ENCODE measurements around the gene ZNF681. TPM values are rescaled to one million over a fixed set of nuclear protein-coding genes. Genes with fewer than 3 reads are reported as not detected.

The ZNF681 gene
- 1 to 10 TPM; 2.1 to 5.4 (median 3.3) TPM for total RNA-seq
- long read RNA-seq, donor 1, full-length matches to known transcripts: 1 of 2 reads
- long read RNA-seq, donor 1, partial matches to known transcripts: 0 of 2 reads
- long read RNA-seq, donor 1, other reads (novel, unspliced or antisense): 1 of 2 reads
- long read RNA-seq, donor 2, partial matches to known transcripts: 0 of 1 reads
- long read RNA-seq, donor 2, other reads (novel, unspliced or antisense): 1 of 1 reads

- Histone ChIP-seq H3K36me3 (ENCODE audit: low read depth) (no peaks in the 10 kb centered on the region), H3K9me3 (peaks cover under 1% of the 10 kb centered on the region), H3K4me1 (ENCODE audit: low read depth) (peaks cover 5% of the 10 kb centered on the region), H3K4me3 (peak within 1 kb of the TSS; percentile 25)
- ATAC-seq (peak; percentile 88), DNase-seq (peak; percentile 89 to 92 (median 92))
- no peak for TF ChIP-seq CTCF (IDR thresholded peaks at IDR 0.05)
- intact Hi-C loops (cut with DNase I, micrococcal nuclease): no loop called here
Measured at GRCh38 chr19:23758187-23759074, at the start of gene ZNF681. Gene ZNF681 (minus strand): TSS chr19:23758891. CDS start chr19:23758749, 142 bp downstream.

GRCh38 chr19:23804676-23805075 is 46.0 kb upstream of the ZNF681 start:
- DNase-seq (no peak), ATAC-seq (no peak)
- H3K4me1 ChIP-seq (ENCODE audit: low read depth): no peaks in the 10 kb centered on the region
- H3K36me3 ChIP-seq (ENCODE audit: low read depth): no peaks in the 10 kb centered on the region
- TF ChIP-seq CTCF (IDR thresholded peaks at IDR 0.05): no peak
- no peak overlapping the region for H3K4me3 ChIP-seq
- H3K9me3 ChIP-seq: peaks cover 6% of the 10 kb centered on the region
- intact Hi-C loops (cut with DNase I, micrococcal nuclease): no loop called here

GRCh38 chr19:23802290-23802689 is 43.6 kb upstream of the ZNF681 start:
- intact Hi-C loops (cut with DNase I, micrococcal nuclease): no loop called here
- TF ChIP-seq CTCF (IDR thresholded peaks at IDR 0.05): no peak
- H3K4me3 ChIP-seq: no peak overlapping the region
- no peaks in the 10 kb centered on the region for H3K4me1 ChIP-seq (ENCODE audit: low read depth)
- peaks cover 13% of the 10 kb centered on the region for H3K9me3 ChIP-seq
- no peaks in the 10 kb centered on the region for H3K36me3 ChIP-seq (ENCODE audit: low read depth)
- ATAC-seq (no peak), DNase-seq (no peak)

GRCh38 chr19:23801803-23802202 is 43.1 kb upstream of the ZNF681 start:
- Histone ChIP-seq H3K4me3 (no peak overlapping the region), H3K9me3 (peaks cover 13% of the 10 kb centered on the region), H3K36me3 (ENCODE audit: low read depth) (no peaks in the 10 kb centered on the region), H3K4me1 (ENCODE audit: low read depth) (no peaks in the 10 kb centered on the region)
- DNase-seq (no peak), ATAC-seq (no peak)
- no peak for TF ChIP-seq CTCF (IDR thresholded peaks at IDR 0.05)
- intact Hi-C loops (cut with DNase I, micrococcal nuclease): no loop called here

GRCh38 chr19:23800868-23801267 is 42.2 kb upstream of the ZNF681 start:
- TF ChIP-seq CTCF (IDR thresholded peaks at IDR 0.05): no peak
- intact Hi-C loops (cut with DNase I, micrococcal nuclease): no loop called here
- no peak for ATAC-seq

More at GRCh38 chr19:23800868-23801267, 42.2 kb upstream of the ZNF681 start:
- Histone ChIP-seq H3K4me3 (no peak overlapping the region), H3K9me3 (peaks cover 19% of the 10 kb centered on the region), H3K4me1 (ENCODE audit: low read depth) (no peaks in the 10 kb centered on the region), H3K36me3 (ENCODE audit: low read depth) (no peaks in the 10 kb centered on the region)
- no peak for DNase-seq
